Panc1 (cell line): ENCODE measurements around the gene ATP5MC2.

Experiments used
- POLR2AphosphoS5 ChIP-seq: IDR thresholded peaks from 2 replicates; pipeline ENCODE4 v1.6.1; 2012; ENCODE audit warnings: mild to moderate bottlenecking, low read depth, low read length, moderate library complexity
- SIN3A ChIP-seq: IDR thresholded peaks from 2 replicates; pipeline ENCODE4 v1.6.1; 2012; ENCODE audit warnings: low read depth, mild to moderate bottlenecking, low read length, moderate library complexity, borderline replicate concordance; ENCODE audit not compliant: insufficient read depth
- TF ChIP-seq, protein P1 (sequence below): fragments of 450-650 bp; IDR thresholded peaks from 2 replicates; pipeline ENCODE4 v1.5.1; 2017; ENCODE audit warnings: mild to moderate bottlenecking
- TF ChIP-seq, protein P2 (sequence below), 2 experiments: IDR thresholded peaks; 2 replicates each; pipeline ENCODE4 v1.6.1; 2011 to 2012; ENCODE audit warnings: low read depth in 2 of 2, control low read depth in 1 of 2, low read length in 1 of 2, mild to moderate bottlenecking in 1 of 2, moderate library complexity in 1 of 2; ENCODE audit not compliant: insufficient read depth in 1 of 2

DNA sequence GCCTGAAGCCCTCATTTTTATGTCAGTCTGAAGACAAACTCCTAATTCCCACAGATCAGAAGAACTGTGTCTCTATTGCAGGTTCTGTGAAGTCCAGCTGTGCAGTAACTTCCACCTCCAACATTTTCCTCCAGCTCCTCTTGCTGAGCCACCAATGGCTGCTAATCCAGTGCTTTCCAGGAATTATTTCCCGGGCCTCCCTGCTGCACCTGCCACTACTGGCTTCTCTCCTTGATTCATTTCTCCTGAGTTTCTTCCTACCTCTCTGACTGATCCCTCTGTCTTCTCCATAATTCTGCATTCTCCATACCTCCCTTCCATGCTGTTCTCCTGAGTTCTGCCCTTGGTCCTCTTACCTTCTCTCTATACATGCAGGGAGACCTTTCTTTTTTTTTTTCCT, 30.2 kb upstream of the ATP5MC2 start:
- TF ChIP-seq, protein P1, sequence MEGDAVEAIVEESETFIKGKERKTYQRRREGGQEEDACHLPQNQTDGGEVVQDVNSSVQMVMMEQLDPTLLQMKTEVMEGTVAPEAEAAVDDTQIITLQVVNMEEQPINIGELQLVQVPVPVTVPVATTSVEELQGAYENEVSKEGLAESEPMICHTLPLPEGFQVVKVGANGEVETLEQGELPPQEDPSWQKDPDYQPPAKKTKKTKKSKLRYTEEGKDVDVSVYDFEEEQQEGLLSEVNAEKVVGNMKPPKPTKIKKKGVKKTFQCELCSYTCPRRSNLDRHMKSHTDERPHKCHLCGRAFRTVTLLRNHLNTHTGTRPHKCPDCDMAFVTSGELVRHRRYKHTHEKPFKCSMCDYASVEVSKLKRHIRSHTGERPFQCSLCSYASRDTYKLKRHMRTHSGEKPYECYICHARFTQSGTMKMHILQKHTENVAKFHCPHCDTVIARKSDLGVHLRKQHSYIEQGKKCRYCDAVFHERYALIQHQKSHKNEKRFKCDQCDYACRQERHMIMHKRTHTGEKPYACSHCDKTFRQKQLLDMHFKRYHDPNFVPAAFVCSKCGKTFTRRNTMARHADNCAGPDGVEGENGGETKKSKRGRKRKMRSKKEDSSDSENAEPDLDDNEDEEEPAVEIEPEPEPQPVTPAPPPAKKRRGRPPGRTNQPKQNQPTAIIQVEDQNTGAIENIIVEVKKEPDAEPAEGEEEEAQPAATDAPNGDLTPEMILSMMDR: no peak
- no peak for TF ChIP-seq POLR2AphosphoS5
- no peak for TF ChIP-seq SIN3A
- TF ChIP-seq, protein P2, sequence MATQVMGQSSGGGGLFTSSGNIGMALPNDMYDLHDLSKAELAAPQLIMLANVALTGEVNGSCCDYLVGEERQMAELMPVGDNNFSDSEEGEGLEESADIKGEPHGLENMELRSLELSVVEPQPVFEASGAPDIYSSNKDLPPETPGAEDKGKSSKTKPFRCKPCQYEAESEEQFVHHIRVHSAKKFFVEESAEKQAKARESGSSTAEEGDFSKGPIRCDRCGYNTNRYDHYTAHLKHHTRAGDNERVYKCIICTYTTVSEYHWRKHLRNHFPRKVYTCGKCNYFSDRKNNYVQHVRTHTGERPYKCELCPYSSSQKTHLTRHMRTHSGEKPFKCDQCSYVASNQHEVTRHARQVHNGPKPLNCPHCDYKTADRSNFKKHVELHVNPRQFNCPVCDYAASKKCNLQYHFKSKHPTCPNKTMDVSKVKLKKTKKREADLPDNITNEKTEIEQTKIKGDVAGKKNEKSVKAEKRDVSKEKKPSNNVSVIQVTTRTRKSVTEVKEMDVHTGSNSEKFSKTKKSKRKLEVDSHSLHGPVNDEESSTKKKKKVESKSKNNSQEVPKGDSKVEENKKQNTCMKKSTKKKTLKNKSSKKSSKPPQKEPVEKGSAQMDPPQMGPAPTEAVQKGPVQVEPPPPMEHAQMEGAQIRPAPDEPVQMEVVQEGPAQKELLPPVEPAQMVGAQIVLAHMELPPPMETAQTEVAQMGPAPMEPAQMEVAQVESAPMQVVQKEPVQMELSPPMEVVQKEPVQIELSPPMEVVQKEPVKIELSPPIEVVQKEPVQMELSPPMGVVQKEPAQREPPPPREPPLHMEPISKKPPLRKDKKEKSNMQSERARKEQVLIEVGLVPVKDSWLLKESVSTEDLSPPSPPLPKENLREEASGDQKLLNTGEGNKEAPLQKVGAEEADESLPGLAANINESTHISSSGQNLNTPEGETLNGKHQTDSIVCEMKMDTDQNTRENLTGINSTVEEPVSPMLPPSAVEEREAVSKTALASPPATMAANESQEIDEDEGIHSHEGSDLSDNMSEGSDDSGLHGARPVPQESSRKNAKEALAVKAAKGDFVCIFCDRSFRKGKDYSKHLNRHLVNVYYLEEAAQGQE (IDR thresholded peaks at IDR 0.05; ENCODE audit: insufficient read depth in 1 of 2, low read depth in 2 of 2, low read length in 1 of 2): no peak
